Measurements from ENCODE around the gene DGKZ. TPM values are rescaled to one million over a fixed set of nuclear protein-coding genes. Genes with fewer than 3 reads are reported as not detected.

The DGKZ gene
- total and polyA plus RNA-seq, 2 of the 13 experiments (the other 11 are each of a cell fraction or from before 2014, with no cell fraction given): 15.8 to 20.7 TPM

DNA sequence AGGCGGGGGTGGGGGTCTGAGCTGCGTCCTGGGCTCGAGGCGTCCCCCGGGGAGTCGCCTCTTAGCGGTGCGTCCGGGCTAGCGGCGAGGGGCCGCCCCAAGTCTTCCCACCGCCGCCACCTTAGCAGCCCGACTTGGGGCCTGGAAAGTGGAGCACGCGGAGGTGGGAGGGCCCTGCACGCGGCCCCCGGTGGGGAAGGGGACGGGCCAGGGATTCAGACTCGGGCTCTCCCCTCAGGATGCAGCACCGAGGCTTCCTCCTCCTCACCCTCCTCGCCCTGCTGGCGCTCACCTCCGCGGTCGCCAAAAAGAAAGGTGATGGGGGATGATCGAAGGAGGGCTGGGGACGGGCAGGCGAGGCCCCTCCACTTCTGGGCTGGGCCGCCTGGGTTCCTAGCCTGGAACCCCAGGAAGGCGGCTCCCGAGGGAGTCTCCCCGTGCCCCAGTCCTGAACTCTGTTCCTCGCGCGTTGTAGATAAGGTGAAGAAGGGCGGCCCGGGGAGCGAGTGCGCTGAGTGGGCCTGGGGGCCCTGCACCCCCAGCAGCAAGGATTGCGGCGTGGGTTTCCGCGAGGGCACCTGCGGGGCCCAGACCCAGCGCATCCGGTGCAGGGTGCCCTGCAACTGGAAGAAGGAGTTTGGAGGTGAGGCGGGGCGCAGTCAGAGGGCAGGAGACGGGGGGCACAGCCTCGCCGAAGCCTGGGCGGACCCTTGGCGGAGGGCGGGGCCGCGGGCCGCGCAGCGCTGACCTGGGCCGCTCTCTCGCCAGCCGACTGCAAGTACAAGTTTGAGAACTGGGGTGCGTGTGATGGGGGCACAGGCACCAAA, 34.8 kb downstream of the DGKZ start (continued):
- TF ChIP-seq ZNF616 (CRISPR knock-in tag; IDR thresholded peaks at IDR 0.05; ENCODE audit: low read depth) (no peak), CBFB (CRISPR knock-in tag; IDR thresholded peaks at IDR 0.05) (peak; percentile 33; the same call in 1 of the 2 replicates), ERF (CRISPR knock-in tag; IDR thresholded peaks at IDR 0.05) (no peak), ZFX (CRISPR knock-in tag; IDR thresholded peaks at IDR 0.05; ENCODE audit: low read depth) (peak; percentile 73; the same call in 1 of the 2 replicates), GTF2F1 (IDR thresholded peaks at IDR 0.05; ENCODE audit: low read length) (no peak), HIC2 (CRISPR knock-in tag; IDR thresholded peaks at IDR 0.05; ENCODE audit: low read depth) (peak; percentile 44; the same call in 1 of the 2 replicates), KLF15 (CRISPR knock-in tag; IDR thresholded peaks at IDR 0.05; ENCODE audit: borderline replicate concordance) (0 out of 2 replicates have a peak, but pooled peaks have one; percentile 3), ZNF432 (CRISPR knock-in tag; IDR thresholded peaks at IDR 0.05; ENCODE audit: borderline replicate concordance) (no peak), ZNF225 (CRISPR knock-in tag; IDR thresholded peaks at IDR 0.05) (0 out of 2 replicates have a peak, but pooled peaks have one; percentile 38), EHMT2 (IDR thresholded peaks at IDR 0.05; ENCODE audit: borderline replicate concordance, low read depth, low read length) (no peak)
- TF ChIP-seq, protein P1, sequence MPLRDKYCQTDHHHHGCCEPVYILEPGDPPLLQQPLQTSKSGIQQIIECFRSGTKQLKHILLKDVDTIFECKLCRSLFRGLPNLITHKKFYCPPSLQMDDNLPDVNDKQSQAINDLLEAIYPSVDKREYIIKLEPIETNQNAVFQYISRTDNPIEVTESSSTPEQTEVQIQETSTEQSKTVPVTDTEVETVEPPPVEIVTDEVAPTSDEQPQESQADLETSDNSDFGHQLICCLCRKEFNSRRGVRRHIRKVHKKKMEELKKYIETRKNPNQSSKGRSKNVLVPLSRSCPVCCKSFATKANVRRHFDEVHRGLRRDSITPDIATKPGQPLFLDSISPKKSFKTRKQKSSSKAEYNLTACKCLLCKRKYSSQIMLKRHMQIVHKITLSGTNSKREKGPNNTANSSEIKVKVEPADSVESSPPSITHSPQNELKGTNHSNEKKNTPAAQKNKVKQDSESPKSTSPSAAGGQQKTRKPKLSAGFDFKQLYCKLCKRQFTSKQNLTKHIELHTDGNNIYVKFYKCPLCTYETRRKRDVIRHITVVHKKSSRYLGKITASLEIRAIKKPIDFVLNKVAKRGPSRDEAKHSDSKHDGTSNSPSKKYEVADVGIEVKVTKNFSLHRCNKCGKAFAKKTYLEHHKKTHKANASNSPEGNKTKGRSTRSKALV (CRISPR knock-in tag; IDR thresholded peaks at IDR 0.05): 0 out of 2 replicates have a peak, but pooled peaks have one; percentile 21
- TF ChIP-seq, protein P2, sequence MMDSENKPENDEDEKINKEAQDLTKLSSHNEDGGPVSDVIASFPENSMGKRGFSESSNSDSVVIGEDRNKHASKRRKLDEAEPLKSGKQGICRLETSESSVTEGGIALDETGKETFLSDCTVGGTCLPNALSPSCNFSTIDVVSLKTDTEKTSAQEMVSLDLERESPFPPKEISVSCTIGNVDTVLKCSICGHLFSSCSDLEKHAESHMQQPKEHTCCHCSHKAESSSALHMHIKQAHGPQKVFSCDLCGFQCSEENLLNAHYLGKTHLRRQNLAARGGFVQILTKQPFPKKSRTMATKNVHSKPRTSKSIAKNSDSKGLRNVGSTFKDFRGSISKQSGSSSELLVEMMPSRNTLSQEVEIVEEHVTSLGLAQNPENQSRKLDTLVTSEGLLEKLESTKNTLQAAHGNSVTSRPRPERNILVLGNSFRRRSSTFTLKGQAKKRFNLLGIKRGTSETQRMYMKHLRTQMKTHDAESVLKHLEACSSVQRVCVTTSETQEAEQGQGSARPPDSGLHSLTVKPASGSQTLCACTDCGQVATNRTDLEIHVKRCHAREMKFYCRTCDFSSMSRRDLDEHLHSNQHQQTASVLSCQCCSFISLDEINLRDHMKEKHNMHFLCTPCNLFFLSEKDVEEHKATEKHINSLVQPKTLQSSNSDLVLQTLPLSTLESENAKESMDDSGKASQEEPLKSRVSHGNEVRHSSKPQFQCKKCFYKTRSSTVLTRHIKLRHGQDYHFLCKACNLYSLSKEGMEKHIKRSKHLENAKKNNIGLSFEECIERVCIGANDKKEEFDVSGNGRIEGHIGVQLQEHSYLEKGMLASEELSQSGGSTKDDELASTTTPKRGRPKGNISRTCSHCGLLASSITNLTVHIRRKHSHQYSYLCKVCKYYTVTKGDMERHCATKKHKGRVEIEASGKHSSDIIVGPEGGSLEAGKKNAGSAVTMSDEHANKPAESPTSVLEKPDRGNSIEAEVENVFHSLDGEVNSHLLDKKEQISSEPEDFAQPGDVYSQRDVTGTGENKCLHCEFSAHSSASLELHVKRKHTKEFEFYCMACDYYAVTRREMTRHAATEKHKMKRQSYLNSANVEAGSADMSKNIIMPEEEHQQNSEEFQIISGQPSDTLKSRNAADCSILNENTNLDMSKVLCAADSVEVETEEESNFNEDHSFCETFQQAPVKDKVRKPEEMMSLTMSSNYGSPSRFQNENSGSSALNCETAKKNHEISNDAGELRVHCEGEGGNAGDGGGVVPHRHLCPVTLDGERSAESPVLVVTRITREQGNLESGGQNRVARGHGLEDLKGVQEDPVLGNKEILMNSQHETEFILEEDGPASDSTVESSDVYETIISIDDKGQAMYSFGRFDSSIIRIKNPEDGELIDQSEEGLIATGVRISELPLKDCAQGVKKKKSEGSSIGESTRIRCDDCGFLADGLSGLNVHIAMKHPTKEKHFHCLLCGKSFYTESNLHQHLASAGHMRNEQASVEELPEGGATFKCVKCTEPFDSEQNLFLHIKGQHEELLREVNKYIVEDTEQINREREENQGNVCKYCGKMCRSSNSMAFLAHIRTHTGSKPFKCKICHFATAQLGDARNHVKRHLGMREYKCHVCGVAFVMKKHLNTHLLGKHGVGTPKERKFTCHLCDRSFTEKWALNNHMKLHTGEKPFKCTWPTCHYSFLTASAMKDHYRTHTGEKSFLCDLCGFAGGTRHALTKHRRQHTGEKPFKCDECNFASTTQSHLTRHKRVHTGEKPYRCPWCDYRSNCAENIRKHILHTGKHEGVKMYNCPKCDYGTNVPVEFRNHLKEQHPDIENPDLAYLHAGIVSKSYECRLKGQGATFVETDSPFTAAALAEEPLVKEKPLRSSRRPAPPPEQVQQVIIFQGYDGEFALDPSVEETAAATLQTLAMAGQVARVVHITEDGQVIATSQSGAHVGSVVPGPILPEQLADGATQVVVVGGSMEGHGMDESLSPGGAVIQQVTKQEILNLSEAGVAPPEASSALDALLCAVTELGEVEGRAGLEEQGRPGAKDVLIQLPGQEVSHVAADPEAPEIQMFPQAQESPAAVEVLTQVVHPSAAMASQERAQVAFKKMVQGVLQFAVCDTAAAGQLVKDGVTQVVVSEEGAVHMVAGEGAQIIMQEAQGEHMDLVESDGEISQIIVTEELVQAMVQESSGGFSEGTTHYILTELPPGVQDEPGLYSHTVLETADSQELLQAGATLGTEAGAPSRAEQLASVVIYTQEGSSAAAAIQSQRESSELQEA (CRISPR knock-in tag; IDR thresholded peaks at IDR 0.05; ENCODE audit: not compliant biosample characterization): no peak
- TF ChIP-seq, protein P3, sequence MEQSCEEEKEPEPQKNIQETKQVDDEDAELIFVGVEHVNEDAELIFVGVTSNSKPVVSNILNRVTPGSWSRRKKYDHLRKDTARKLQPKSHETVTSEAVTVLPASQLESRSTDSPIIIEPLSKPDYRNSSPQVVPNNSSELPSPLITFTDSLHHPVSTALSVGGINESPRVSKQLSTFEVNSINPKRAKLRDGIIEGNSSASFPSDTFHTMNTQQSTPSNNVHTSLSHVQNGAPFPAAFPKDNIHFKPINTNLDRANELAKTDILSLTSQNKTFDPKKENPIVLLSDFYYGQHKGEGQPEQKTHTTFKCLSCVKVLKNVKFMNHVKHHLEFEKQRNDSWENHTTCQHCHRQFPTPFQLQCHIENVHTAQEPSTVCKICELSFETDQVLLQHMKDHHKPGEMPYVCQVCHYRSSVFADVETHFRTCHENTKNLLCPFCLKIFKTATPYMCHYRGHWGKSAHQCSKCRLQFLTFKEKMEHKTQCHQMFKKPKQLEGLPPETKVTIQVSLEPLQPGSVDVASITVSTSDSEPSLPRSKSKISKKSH (CRISPR knock-in tag; IDR thresholded peaks at IDR 0.05; ENCODE audit: borderline replicate concordance): no peak

Data from HepG2 (cell line).